Upper lobe of left lung (tissue), 4 donors: ENCODE results near the gene SMCO4.

Experiments
- EP300 ChIP-seq, 4 donors: sonication (generic); formaldehyde crosslinking; IDR thresholded peaks; one replicate each; pipeline ENCODE4 v1.5.1; 2017; ENCODE audit warnings: antibody characterized with exemption in 4 of 4, control low read depth in 2 of 4
- TF ChIP-seq, protein P1 (sequence below), 6 experiments: fragments of 450-650 bp in 4 of 6; fragments of 200-600 bp in 2 of 6; sonication (generic) in 2 of 6; IDR thresholded peaks; one replicate each; pipeline ENCODE4 v1.5.1; 2016 to 2019; ENCODE audit warnings: antibody characterized with exemption in 6 of 6

DNA sequence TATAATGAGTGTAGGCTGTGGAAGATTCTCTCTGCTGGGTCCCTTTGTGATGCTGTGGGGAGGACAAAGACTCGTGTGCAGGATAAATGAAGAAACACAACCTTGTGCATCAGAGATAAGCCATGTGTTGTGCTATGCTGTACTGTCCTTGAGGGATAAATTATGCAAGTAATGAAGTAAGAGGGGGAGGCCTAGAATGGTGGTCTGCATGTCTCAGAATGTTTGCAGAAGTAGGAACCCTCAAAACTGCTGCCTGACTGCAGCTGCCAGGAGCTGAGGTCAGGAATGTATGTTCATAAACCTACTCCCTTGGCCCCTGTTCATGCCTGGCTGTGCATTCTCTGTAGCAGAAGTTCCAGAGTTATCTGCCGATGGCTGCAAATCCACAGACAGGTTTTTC lies 4.6 kb upstream of the SMCO4 start:
- TF ChIP-seq, protein P1, sequence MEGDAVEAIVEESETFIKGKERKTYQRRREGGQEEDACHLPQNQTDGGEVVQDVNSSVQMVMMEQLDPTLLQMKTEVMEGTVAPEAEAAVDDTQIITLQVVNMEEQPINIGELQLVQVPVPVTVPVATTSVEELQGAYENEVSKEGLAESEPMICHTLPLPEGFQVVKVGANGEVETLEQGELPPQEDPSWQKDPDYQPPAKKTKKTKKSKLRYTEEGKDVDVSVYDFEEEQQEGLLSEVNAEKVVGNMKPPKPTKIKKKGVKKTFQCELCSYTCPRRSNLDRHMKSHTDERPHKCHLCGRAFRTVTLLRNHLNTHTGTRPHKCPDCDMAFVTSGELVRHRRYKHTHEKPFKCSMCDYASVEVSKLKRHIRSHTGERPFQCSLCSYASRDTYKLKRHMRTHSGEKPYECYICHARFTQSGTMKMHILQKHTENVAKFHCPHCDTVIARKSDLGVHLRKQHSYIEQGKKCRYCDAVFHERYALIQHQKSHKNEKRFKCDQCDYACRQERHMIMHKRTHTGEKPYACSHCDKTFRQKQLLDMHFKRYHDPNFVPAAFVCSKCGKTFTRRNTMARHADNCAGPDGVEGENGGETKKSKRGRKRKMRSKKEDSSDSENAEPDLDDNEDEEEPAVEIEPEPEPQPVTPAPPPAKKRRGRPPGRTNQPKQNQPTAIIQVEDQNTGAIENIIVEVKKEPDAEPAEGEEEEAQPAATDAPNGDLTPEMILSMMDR (IDR thresholded peaks at IDR 0.05): no peak
- no peak for TF ChIP-seq EP300 (IDR thresholded peaks at IDR 0.05)
